Measurements from ENCODE around the gene SSU72.
"Not testable (repeated sequence)": the region's sequence is repeated elsewhere in the genome, so short reads cannot be mapped to it uniquely, and the experiment has no call there.

SSU72 gene

DNA sequence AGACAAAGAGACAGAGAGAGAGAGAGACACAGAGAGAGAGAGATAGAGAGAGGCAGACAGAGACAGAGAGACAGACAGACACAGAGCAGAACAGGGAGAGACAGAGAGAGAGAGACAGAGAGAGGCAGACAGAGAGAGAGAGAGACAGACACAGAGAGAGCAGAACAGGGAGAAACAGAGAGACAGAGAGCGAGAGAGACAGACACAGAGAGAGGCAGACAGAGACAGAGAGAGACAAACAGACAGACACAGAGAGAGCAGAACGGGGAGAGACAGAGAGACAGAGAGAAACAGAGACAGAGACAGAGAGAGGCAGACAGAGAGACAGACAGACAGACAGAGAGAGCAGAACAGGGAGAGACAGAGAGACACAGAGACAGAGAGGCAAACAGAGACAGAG, 20.7 kb upstream of the SSU72 start:
- not testable (repeated sequence) for DNase-seq (ENCODE audit: low spot score)

GRCh38 chr1:1594602-1595260, 20.1 kb upstream of the SSU72 start:
- DNase-seq (ENCODE audit: low spot score): no peak

- no peak for DNase-seq (ENCODE audit: low spot score)
Measured at GRCh38 chr1:1593834-1594601, 19.4 kb upstream of the SSU72 start.

GRCh38 chr1:1591452-1591851, 16.8 kb upstream of the SSU72 start:
- DNase-seq (ENCODE audit: low spot score): no peak

- DNase-seq (ENCODE audit: low spot score): no peak
Measured at GRCh38 chr1:1583347-1584010, 8.8 kb upstream of the SSU72 start.

DNA sequence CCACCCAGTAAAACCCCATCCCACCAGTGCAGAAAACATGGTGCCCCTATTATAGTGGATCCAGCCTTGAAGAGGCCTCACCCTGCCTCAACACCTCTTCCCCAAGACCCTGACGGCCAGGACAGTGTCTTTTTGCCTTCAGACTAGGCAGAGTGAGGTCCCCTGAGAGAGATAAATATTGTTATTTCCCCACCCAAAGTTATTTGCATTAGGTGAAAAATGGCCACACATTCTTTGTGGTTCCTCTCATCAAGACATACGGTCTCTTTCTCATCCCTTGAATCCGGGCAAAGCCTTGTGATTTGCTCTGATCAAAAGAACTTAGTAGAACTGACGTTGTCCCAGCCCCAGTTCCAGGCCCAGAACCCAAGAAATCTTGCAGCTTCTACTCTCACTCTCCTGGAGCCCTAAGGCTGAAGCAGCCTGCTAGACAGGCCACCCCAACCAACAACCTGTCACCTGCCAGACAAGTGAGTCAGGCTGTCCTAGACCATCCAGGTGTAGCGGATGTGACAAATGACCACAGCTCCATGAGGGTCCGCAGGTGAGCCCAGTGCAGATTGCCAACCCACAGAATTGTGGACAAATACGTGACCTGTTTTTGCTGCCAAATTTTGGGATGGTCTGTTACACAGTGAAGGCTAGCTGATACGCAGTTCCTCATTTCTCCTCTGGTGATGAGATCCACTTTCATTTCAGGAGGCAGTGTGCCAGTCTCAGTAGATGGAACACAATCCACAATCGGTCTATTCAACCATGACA, 8.1 kb upstream of the SSU72 start:
- DNase-seq (ENCODE audit: low spot score): no peak

DNA sequence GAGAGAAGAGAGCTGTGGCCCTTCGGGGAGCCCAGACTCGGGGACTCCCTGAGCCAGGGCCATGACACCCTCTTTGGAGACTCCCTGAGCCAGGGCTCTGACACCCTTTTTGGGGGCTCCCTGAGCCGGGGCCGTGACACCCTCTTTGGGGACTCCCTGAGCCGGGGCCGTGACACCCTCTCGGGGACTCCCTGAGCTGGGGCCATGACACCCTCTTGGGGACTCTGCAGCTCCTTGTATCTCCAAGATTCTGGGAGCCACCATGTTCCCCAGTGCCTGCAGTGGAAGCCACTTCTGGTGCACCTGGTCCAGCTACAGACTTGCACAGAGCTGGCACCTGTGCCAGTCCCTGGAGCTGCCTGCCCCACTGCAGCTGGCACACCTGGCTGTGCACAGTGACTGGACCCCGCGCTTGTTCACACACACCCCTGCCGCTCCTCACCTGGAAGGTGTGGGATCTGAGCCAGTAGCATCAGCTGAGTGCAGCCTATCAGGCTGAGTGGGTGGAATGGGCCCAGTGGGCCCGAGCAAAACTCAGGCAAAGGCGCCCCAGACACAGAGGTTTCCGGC, 3.8 kb upstream of the SSU72 start:
- DNase-seq (ENCODE audit: low spot score): no peak

DNA sequence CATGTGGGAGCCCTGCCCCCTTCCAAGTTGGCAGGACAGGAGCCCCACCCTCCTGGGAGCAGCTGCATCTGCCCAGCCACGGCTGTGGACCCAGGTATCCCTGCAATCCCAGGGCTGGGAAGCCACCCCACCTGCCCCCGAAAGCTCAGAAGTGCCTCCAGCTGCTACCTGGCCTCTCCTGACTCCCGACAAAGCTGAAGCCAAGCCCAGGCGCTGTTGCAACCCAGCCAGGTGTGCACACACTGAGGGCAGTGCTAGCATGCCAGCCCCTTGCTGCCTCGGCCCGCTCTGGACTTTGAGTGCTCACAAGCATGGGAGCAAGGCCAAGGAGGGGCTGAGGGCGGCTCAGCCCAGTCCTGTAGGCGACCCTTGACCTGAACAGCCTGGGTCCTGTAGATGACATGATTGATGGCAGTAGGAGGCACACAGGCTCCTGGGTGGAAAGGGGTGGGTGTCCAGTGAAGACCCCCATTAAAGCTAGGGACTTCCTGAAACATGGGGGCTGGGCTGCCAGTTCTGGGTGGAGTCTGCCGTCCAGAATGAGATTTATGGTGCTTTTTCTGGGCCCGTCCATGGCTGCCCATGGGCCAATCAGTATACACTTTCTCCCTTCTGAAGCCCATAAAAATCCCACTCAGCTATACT, 2.8 kb upstream of the SSU72 start:
- DNase-seq (ENCODE audit: low spot score): no peak

- peak; percentile 84 for DNase-seq (ENCODE audit: low spot score)
Measured at GRCh38 chr1:1573843-1574720, 581 bp downstream of the SSU72 start.

DNA sequence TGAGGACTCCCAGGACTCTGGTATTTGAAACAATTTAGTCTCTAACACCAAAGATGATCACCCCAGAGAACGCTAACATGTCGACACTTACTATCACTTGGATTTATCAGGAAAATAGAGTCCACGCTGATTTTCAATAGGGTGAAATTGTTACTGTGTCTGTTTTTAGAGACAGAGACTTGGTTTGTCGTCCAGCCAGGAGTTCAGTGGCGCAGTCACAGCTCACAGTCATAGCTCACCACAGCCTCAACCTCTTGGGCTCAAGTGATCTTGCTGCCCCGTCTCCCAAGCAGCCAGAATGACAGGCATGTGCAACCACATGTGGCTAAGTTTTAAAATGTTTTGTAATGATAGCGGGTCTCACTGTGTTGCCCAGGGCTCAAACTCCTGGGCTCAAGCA, 5.3 kb downstream of the SSU72 start:
- DNase-seq (ENCODE audit: low spot score): no peak

GRCh38 chr1:1567891-1568291, 6.8 kb downstream of the SSU72 start:
- DNase-seq (ENCODE audit: low spot score): no peak

DNA sequence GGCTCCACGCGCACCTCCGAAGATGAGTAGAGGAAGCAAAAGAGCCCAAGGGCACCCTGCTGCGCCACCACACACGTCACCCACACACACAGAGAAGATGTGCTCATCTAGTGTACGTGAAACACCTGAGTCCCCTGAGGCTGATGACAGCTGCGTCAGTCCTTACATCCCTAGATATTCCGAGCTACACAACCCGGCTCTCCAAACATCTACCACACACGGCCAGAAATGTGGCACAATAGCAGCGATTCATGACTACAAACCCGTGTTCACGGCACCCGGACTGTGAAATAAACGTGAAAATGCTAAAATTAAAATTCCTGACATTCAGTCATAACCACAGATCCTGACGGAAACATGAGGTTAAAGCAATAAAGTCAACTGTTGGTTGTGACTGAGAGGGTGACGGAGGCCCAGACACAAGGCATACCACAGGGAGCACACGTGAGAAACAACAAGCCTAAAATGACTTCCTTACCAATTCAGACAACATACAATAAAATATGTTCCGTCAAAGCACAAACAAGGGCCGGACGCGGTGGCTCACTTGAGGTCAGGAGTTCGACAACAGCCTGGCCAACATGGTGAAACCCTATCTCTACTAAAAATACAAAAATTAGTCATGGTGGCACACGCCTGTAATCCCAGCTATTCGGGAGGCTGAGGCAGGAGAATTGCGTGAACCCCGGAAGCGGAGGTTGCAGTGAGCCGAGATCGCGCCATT, 7.3 kb downstream of the SSU72 start:
- DNase-seq (ENCODE audit: low spot score): no peak

- no peak for DNase-seq (ENCODE audit: low spot score)
Measured at GRCh38 chr1:1565340-1565739, 9.3 kb downstream of the SSU72 start.

- DNase-seq (ENCODE audit: low spot score): no peak
Measured at GRCh38 chr1:1564268-1564667, 10.4 kb downstream of the SSU72 start.

- no peak for DNase-seq (ENCODE audit: low spot score)
Measured at GRCh38 chr1:1563688-1564087, 11.0 kb downstream of the SSU72 start.

GRCh38 chr1:1562556-1563195, 12.0 kb downstream of the SSU72 start:
- DNase-seq (ENCODE audit: low spot score): no peak

GRCh38 chr1:1561801-1562470, 12.7 kb downstream of the SSU72 start:
- no peak for DNase-seq (ENCODE audit: low spot score)

- DNase-seq (ENCODE audit: low spot score): no peak
Measured at GRCh38 chr1:1560178-1560577, 14.5 kb downstream of the SSU72 start.

- DNase-seq (ENCODE audit: low spot score): no peak
Measured at GRCh38 chr1:1559066-1559465, 15.6 kb downstream of the SSU72 start.
